IMR-90 (cell line): ENCODE data around the gene SMKR1. TPM values are rescaled to one million over a fixed set of nuclear protein-coding genes. Genes with fewer than 3 reads are reported as not detected.

Experiments
- ATAC-seq: fragments of 200-7000 bp; cut with Tn5 transposase; 2 replicates; pipeline ENCODE4 v1.9.1; 2020; ENCODE audit warnings: low read depth, mild to moderate bottlenecking, moderate library complexity
- BruUV-seq: library from RNA; stranded (reverse); fragments of 400-500 nt; replicated peaks from 2 replicates; lab custom pipeline; 2021; lab: Mats Ljungman, UMichigan
- CTCF ChIA-PET: fragments of 300-600 bp; formaldehyde crosslinking; extraction: SDS; loops from one replicate; lab custom pipeline; 2021; ENCODE audit warnings: antibody characterized with exemption; lab: Yijun Ruan, JAX
- POLR2A ChIA-PET: fragments of 300-600 bp; sonication (Branson Sonifier 250); formaldehyde crosslinking; loops from one replicate; lab custom pipeline; 2022; ENCODE audit warnings: antibody characterized with exemption; ENCODE audit not compliant: unreplicated experiment; lab: Charles Lee
- DNase-seq: peaks from one replicate; pipeline ENCODE4 v3.0.0; 2013
- H2AFZ ChIP-seq: replicated peaks from 2 replicates; pipeline ENCODE3; 2013; ENCODE audit warnings: low read length, mild to moderate bottlenecking; ENCODE audit not compliant: poor library complexity
- H2AK5ac ChIP-seq: 2 replicates; pipeline ENCODE4 v1.6.1; 2013; ENCODE audit warnings: low read depth, low read length, inconsistent platforms
- H2AK9ac ChIP-seq: replicated peaks from 2 replicates; pipeline ENCODE3; 2013; ENCODE audit warnings: mild to moderate bottlenecking, low read depth, low read length, moderate library complexity; ENCODE audit not compliant: poor library complexity
- H2BK120ac ChIP-seq: 2 replicates; pipeline ENCODE4 v1.6.1; 2013; ENCODE audit warnings: low read depth, low read length, inconsistent platforms
- H2BK15ac ChIP-seq: 3 replicates; pipeline ENCODE4 v1.6.1; 2013; ENCODE audit warnings: low read depth, low read length, inconsistent platforms
- H2BK20ac ChIP-seq: 2 replicates; pipeline ENCODE4 v1.6.1; 2013; ENCODE audit warnings: low read depth, mild to moderate bottlenecking, inconsistent platforms, low read length, moderate library complexity
- H2BK5ac ChIP-seq: 2 replicates; pipeline ENCODE4 v1.6.1; 2013; ENCODE audit warnings: mild to moderate bottlenecking, low read depth, low read length, inconsistent platforms; ENCODE audit not compliant: poor library complexity, severe bottlenecking
- H3K14ac ChIP-seq: replicated peaks from 2 replicates; pipeline ENCODE4 v1.6.1; 2013; ENCODE audit warnings: low read depth, low read length, inconsistent platforms
- H3K18ac ChIP-seq: 2 replicates; pipeline ENCODE4 v1.6.1; 2013; ENCODE audit warnings: low read depth, low read length, control low read depth
- H3K23ac ChIP-seq: 2 replicates; pipeline ENCODE4 v1.6.1; 2013; ENCODE audit warnings: low read depth, low read length, inconsistent platforms
- H3K27ac ChIP-seq: 2 replicates; pipeline ENCODE4 v1.5.1; 2013; ENCODE audit warnings: mild to moderate bottlenecking, control low read depth, low read length; ENCODE audit not compliant: insufficient read depth
- H3K27me3 ChIP-seq: 2 replicates; pipeline ENCODE4 v1.6.1; 2013; ENCODE audit warnings: low read length; ENCODE audit not compliant: control insufficient read depth, insufficient read depth
- H3K36me3 ChIP-seq: 2 replicates; pipeline ENCODE4 v1.6.1; 2013; ENCODE audit warnings: low read length, mixed read lengths; ENCODE audit not compliant: control insufficient read depth, insufficient read depth
- H3K4ac ChIP-seq: 2 replicates; pipeline ENCODE4 v1.6.1; 2013; ENCODE audit warnings: low read depth, low read length, inconsistent platforms
- H3K4me1 ChIP-seq: 2 replicates; pipeline ENCODE4 v1.6.1; 2013; ENCODE audit warnings: low read length, mixed read lengths; ENCODE audit not compliant: control insufficient read depth, insufficient read depth
- H3K4me2 ChIP-seq: 2 replicates; pipeline ENCODE4 v1.6.1; 2013; ENCODE audit warnings: low read depth, mild to moderate bottlenecking, control low read depth, low read length, moderate library complexity
- H3K4me3 ChIP-seq: 2 replicates; pipeline ENCODE4 v1.5.1; 2013; ENCODE audit warnings: low read depth, mild to moderate bottlenecking, control low read depth, low read length, moderate library complexity; ENCODE audit not compliant: insufficient read depth
- H3K56ac ChIP-seq: 2 replicates; pipeline ENCODE4 v1.6.1; 2013; ENCODE audit warnings: low read length, inconsistent platforms; ENCODE audit not compliant: insufficient read depth; ENCODE audit errors: extremely low read depth
- H3K79me1 ChIP-seq, 2 experiments: 2 replicates each; pipeline ENCODE4 v1.6.1; 2013; ENCODE audit warnings: low read length in 2 of 2, inconsistent platforms in 1 of 2, low read depth in 1 of 2
- H3K9ac ChIP-seq: 2 replicates; pipeline ENCODE4 v1.6.1; 2013; ENCODE audit warnings: low read depth, low read length, control low read depth
- H3K9me1 ChIP-seq: 2 replicates; pipeline ENCODE4 v1.6.1; 2013; ENCODE audit warnings: low read length, inconsistent platforms; ENCODE audit not compliant: insufficient read depth
- H3K9me3 ChIP-seq: 2 replicates; pipeline ENCODE4 v1.6.1; 2013; ENCODE audit warnings: low read length; ENCODE audit not compliant: control insufficient read depth, insufficient read depth
- H4K20me1 ChIP-seq: 2 replicates; pipeline ENCODE4 v1.6.1; 2013; ENCODE audit warnings: low read length, inconsistent platforms; ENCODE audit not compliant: insufficient read depth
- H4K5ac ChIP-seq: 2 replicates; pipeline ENCODE4 v1.6.1; 2013; ENCODE audit warnings: mild to moderate bottlenecking, low read depth, low read length, control low read depth
- H4K8ac ChIP-seq, 2 experiments: 2 replicates each; pipeline ENCODE4 v1.6.1; 2013; ENCODE audit warnings: low read depth in 2 of 2, low read length in 2 of 2, control low read depth in 1 of 2, inconsistent platforms in 1 of 2
- H4K91ac ChIP-seq: 2 replicates; pipeline ENCODE4 v1.6.1; 2013; ENCODE audit warnings: low read depth, low read length, inconsistent platforms; ENCODE audit not compliant: insufficient read depth
- CHD1 ChIP-seq: IDR thresholded peaks from 2 replicates; pipeline ENCODE4 v1.6.1; 2012; ENCODE audit warnings: low read depth, low read length, improper control_type of control experiment
- FOS ChIP-seq: fragments of 150-350 bp; IDR thresholded peaks from 2 replicates; pipeline ENCODE4 v1.6.1; 2016; ENCODE audit warnings: low read depth, low read length
- MAZ ChIP-seq: IDR thresholded peaks from 2 replicates; pipeline ENCODE4 v1.6.1; 2012; ENCODE audit warnings: low read depth, mild to moderate bottlenecking, low read length, improper control_type of control experiment, moderate library complexity, borderline replicate concordance
- MXI1 ChIP-seq: IDR thresholded peaks from 2 replicates; pipeline ENCODE4 v1.6.1; 2012; ENCODE audit warnings: low read depth, mild to moderate bottlenecking, low read length, moderate library complexity, borderline replicate concordance
- POLR2A ChIP-seq: IDR thresholded peaks from 2 replicates; pipeline ENCODE4 v1.6.1; 2012; ENCODE audit warnings: mild to moderate bottlenecking, low read depth, low read length
- RCOR1 ChIP-seq: IDR thresholded peaks from 2 replicates; pipeline ENCODE4 v1.6.1; 2012; ENCODE audit warnings: mild to moderate bottlenecking, low read length, improper control_type of control experiment; ENCODE audit not compliant: insufficient replicate concordance
- SMC3 ChIP-seq: fragments of 150-350 bp; IDR thresholded peaks from 2 replicates; pipeline ENCODE4 v1.6.1; 2016; ENCODE audit warnings: low read depth, mild to moderate bottlenecking, antibody characterized with exemption, low read length, moderate library complexity
- WGBS, 2 experiments: methylation state at CpG; one replicate each; pipeline versions ENCODE4 v1.1.5 to v1.1.7; 2013; ENCODE audit warnings: missing lambda C conversion rate in 2 of 2; ENCODE audit not compliant: insufficient read length in 1 of 2; ENCODE audit errors: extremely low coverage in 2 of 2; 5-methylcytosine and 5-hydroxymethylcytosine counted together
- dilution Hi-C: fragments of 300-500 bp; cut with HindIII; formaldehyde crosslinking; loops from one replicate; pipeline ENCODE4 v1.14.3; 2018; ENCODE audit warnings: low sequenced_read_pairs; ENCODE audit not compliant: unreplicated experiment
- in situ Hi-C: fragments of 300-500 bp; cut with MboI; formaldehyde crosslinking; loops from 3 replicates; pipeline ENCODE4 v1.14.3; 2019; ENCODE audit warnings: low sequenced_read_pairs, inconsistent platforms, mixed read lengths
- intact Hi-C: fragments of 100-400 bp; cut with micrococcal nuclease; formaldehyde crosslinking; loops from 2 replicates; pipeline ENCODE4 v1.10.0; 2022
- polyA plus RNA-seq, 3 experiments: library from polyadenylated mRNA; depleted of rRNA; stranded (reverse); fragments of >200 nt; gene quantifications; 2 replicates each; pipeline ENCODE4 v1.2.3, GENCODE V29; 2012; ENCODE audit warnings: low replicate concordance in 1 of 3
- total RNA-seq: library from RNA; depleted of rRNA; stranded (reverse); fragments of >200 nt; gene quantifications from 2 replicates; pipeline ENCODE4 v1.2.3, GENCODE V29; 2012
- TF ChIP-seq, protein P1 (sequence below): fragments of 150-350 bp; IDR thresholded peaks from 2 replicates; pipeline ENCODE4 v1.6.1; 2017; ENCODE audit warnings: mild to moderate bottlenecking, antibody characterized with exemption, low read length, low read depth
- TF ChIP-seq, protein P2 (sequence below): fragments of 150-350 bp; IDR thresholded peaks from 2 replicates; pipeline ENCODE4 v1.6.1; 2016; ENCODE audit warnings: low read depth, mild to moderate bottlenecking, low read length, moderate library complexity, borderline replicate concordance

SMKR1 gene
- total and polyA plus RNA-seq, 2 of the 4 experiments (the other 2 are of a cell fraction): 0.26 TPM; not detected in 1

- 9% methylated on average over 4 of the region's 12 CpGs; no CpG with 5 or more reads in 1 of the 2 experiments for WGBS, 2 experiments
- H2AFZ ChIP-seq: no peak overlapping the region
- no peak overlapping the region for H3K4me3 ChIP-seq
- H3K36me3 ChIP-seq: no peaks in the 10 kb centered on the region
- H3K4me2 ChIP-seq: no peak overlapping the region
- H3K9ac ChIP-seq: no peak overlapping the region
- no peak overlapping the region for H2BK5ac ChIP-seq
- in situ Hi-C loops (no loop called here), dilution Hi-C loops (no loop called here), intact Hi-C loops (no loop called here)
- BruUV-seq: no TSS peak
- H2BK120ac ChIP-seq: no peak overlapping the region
- no peak overlapping the region for H2BK15ac ChIP-seq
- DNase-seq (no peak), ATAC-seq (no peak)
- peaks cover 22% of the 10 kb centered on the region for H3K27me3 ChIP-seq
- no peaks in the 10 kb centered on the region for H3K9me3 ChIP-seq
- ChIA-PET CTCF (no interaction called here), POLR2A (no interaction called here)
- no peak overlapping the region for H2AK5ac ChIP-seq
- TF ChIP-seq MXI1 (no peak), POLR2A (no peak), MAZ (no peak), CHD1 (no peak), SMC3 (no peak), FOS (no peak), RCOR1 (no peak)
- TF ChIP-seq, protein P1, sequence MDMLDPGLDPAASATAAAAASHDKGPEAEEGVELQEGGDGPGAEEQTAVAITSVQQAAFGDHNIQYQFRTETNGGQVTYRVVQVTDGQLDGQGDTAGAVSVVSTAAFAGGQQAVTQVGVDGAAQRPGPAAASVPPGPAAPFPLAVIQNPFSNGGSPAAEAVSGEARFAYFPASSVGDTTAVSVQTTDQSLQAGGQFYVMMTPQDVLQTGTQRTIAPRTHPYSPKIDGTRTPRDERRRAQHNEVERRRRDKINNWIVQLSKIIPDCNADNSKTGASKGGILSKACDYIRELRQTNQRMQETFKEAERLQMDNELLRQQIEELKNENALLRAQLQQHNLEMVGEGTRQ: no peak
- TF ChIP-seq, protein P2, sequence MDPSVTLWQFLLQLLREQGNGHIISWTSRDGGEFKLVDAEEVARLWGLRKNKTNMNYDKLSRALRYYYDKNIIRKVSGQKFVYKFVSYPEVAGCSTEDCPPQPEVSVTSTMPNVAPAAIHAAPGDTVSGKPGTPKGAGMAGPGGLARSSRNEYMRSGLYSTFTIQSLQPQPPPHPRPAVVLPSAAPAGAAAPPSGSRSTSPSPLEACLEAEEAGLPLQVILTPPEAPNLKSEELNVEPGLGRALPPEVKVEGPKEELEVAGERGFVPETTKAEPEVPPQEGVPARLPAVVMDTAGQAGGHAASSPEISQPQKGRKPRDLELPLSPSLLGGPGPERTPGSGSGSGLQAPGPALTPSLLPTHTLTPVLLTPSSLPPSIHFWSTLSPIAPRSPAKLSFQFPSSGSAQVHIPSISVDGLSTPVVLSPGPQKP: no peak
- H3K14ac ChIP-seq: no peak overlapping the region
- no peak overlapping the region for H3K23ac ChIP-seq
- H2BK20ac ChIP-seq: no peak overlapping the region
- H2AK9ac ChIP-seq: no peak overlapping the region
- peaks cover 2% of the 10 kb centered on the region; the same call in 1 of the 2 replicates for H3K4me1 ChIP-seq
- H3K18ac ChIP-seq: no peak overlapping the region
- no peaks in the 10 kb centered on the region for H3K9me1 ChIP-seq
- no peak overlapping the region for H3K4ac ChIP-seq
- no peaks in the 10 kb centered on the region for H3K79me1 ChIP-seq
- H4K5ac ChIP-seq: no peak overlapping the region
- H4K8ac ChIP-seq: no peak overlapping the region
- no peak overlapping the region for H3K56ac ChIP-seq
- H4K20me1 ChIP-seq: no peaks in the 10 kb centered on the region
- no peak overlapping the region for H4K91ac ChIP-seq
- no peak overlapping the region for H3K27ac ChIP-seq
Measured at GRCh38 chr7:129561677-129562359, 59.5 kb downstream of the SMKR1 start.
